Stimulated activated CD8-positive, alpha-beta memory T cell treated with anti-CD3 and anti-CD28 coated beads, Interleukin-15, amount 100 ng/mL, for 48 hours (primary cell): ENCODE results near the gene GATD1.
"Not testable (repeated sequence)": the region's sequence is repeated elsewhere in the genome, so short reads cannot be mapped to it uniquely, and the experiment has no call there.

ENCODE experiments used
- DNase-seq, 2 donors: peaks; one replicate each; pipeline ENCODE4 v3.0.0-alpha.2; 2020; ENCODE audit warnings: low read depth in 2 of 2

GATD1 gene

GRCh38 chr11:763549-764321 lies 13.6 kb downstream of the GATD1 start:
- no peak for DNase-seq

GRCh38 chr11:763073-763463 lies 14.2 kb downstream of the GATD1 start:
- no peak for DNase-seq

GRCh38 chr11:762421-763072 lies 14.7 kb downstream of the GATD1 start:
- no peak for DNase-seq

- no peak for DNase-seq
These were observed 15.7 kb downstream of the GATD1 start for GRCh38 chr11:761526-762108.

DNA sequence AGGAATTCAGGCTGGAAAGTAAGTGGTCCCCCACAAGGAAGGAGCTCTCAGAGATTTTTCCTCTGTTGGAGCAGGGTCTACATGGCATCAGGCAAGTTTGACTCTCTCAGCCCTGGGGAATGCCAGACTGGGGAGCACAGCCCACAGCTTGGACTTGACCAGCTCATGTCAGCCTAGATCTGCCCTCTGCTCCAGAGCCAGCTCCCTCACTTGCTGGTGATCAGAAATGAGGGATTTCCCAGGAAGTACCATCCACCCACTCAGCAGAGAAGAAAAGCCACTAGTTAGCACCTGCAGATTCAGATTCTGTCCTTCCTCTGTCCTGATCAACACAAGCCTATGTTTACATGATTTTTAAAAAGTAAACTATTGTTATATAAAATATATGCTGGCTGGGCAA lies 17.1 kb downstream of the GATD1 start:
- no peak for DNase-seq

DNA sequence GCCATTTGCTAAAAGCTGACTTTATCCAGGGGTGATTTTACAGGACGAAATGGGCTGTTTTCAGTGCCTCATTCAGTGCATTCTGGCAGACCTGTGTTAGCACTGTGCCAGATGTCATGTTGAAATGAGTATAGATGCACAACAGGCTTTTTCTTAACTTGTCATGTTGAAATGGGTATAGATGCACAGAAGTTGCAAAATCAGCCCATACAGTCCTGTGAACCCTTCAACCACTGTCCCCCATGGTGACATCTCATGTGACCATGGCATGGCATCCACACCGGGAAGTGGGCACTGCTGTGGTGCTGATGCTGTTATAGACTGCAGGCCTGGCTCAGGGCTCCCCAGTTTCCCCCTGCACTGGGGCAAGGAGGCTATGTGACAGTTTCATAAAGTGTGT lies 27.6 kb downstream of the GATD1 start:
- no peak for DNase-seq

GRCh38 chr11:748007-748359 lies 29.3 kb downstream of the GATD1 start:
- no peak for DNase-seq

- DNase-seq: peak; percentile 84 to 87
These were observed 29.9 kb downstream of the GATD1 start, which contains the start of gene TALDO1 for GRCh38 chr11:747158-748006. TSS of gene TALDO1 (plus strand) at chr11:747464. CDS start at chr11:747482, 18 bp downstream.

GRCh38 chr11:746289-747157 lies 30.8 kb downstream of the GATD1 start:
- no peak for DNase-seq

DNA sequence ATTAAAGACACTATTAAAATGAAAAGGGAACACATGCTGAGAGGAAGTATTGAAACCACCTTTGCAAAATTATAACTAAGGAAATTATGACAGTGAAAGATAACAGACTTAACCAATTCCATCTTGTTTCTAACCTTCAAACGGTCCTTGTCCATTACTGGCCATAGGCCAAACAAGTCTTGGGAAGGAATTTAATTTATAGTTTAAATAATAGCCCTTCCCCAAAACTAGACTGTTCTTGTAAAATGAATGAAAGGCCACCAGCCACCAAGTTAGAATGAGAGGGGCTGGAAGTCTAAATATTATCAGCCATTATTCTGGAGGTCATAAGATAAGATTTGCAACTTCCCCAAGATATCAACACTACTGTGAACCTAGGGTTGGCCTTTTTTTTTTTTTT lies 31.9 kb downstream of the GATD1 start:
- DNase-seq: no peak

- DNase-seq: no peak
These were observed 34.6 kb downstream of the GATD1 start for GRCh38 chr11:742571-743201.

DNA sequence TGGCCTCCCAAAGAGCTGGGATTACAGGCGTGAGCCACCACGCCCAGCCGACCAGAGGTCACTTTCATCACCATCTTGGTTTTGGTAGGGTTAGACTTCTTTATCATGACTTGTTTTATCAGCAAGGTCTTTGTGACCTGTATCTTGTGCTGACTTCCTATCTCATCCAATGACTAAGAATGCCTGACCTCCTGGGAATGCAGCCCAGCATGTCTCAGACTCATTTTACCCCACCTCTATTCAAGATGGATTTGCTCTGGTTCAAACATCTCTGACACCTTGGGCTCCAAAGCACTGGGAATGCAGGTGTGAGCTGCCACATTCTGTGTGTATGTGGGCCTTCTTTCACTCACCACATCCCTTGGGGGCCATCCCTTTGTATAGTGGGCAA lies 35.1 kb downstream of the GATD1 start:
- no peak for DNase-seq

GRCh38 chr11:737899-738298 lies 39.4 kb downstream of the GATD1 start:
- not testable (repeated sequence) for DNase-seq

- no peak for DNase-seq
These were observed 39.9 kb downstream of the GATD1 start for GRCh38 chr11:737366-737765.

GRCh38 chr11:734541-734940 lies 42.7 kb downstream of the GATD1 start:
- DNase-seq: not testable (repeated sequence)

DNA sequence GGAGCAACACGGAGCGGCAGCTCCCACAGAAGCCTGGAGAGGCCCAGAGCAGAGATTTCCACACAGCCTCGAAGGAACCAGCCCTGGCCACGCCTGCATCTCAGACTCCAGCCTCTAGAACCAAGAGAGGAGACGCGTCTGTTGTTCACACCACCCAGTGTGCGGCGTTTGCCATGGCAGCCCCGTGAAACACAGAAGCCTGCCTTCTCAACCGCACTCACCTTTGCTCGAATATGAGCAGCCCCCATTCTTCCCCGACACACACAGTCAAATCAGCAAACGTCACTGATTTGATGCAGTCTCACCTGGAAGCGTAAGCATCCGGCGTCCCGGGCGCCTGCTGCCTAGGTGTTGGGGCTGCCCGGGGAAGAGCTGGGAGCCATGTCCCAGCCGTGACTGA lies 44.2 kb downstream of the GATD1 start:
- no peak for DNase-seq

GRCh38 chr11:729492-730074 lies 47.7 kb downstream of the GATD1 start:
- no peak for DNase-seq

GRCh38 chr11:728901-729491 lies 48.3 kb downstream of the GATD1 start:
- DNase-seq: no peak

GRCh38 chr11:727859-728748 lies 49.2 kb downstream of the GATD1 start:
- DNase-seq: peak; percentile 61 to 76
